ENCODE data around the gene NABP1. TPM values are rescaled to one million over a fixed set of nuclear protein-coding genes. Genes with fewer than 3 reads are reported as not detected.

Gene NABP1
- total RNA-seq, 2 experiments from 2014 or later, result 73.5 to 73.7 TPM

DNA sequence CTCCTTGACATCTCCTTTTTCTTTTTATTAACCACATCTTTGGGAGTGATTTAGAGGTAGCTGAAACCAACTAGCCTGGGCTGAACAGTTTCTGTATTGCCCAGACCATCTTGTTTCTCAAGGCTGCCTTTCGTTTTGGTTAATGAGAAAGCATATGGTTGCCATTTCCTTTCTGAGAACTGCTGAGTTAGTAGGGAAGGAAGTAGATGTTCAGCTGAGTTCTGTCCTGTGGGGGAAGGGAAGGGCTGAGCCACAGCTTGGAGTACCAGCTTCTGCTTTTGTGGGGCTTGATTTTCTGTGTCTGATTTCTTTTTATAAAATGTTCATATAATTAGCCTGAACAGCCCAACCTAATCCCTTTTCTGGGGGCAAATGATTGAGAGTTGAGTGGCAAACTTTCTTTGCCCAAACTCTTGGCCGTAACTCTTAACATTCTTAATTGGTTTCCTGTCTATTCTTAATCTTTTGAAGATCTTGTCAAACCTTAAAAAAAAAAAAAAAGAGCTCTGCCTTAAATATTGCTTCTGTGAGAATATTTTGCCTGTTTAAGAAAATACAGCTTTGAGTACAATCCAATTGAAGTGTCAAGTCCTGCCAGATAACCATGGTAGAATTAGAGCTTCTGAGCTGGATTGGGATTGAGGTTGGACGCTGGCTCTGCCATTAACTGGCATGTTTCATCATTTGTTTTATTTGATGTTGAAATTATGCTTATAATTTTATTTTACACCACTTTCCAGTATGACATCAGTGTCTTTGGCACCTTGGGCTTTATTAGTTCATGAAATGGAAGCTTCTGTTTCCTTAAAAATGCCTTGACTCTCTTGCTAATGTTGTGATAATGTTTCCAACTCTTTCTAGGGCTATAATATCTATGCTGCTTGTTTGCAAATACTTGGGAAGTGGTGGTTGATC is 1.9 kb upstream of the NABP1 start:
- H3K4me1 Mint-ChIP-seq, result peaks cover 38% of the 10 kb centered on the region
- CTCF ChIA-PET, result interaction anchor here (0.7 to 3.3 kb wide), 12 partner anchors 8 to 561 kb away, joined by 3 to 13 read pairs (median 4); no protein-coding TSS in a partner anchor

DNA sequence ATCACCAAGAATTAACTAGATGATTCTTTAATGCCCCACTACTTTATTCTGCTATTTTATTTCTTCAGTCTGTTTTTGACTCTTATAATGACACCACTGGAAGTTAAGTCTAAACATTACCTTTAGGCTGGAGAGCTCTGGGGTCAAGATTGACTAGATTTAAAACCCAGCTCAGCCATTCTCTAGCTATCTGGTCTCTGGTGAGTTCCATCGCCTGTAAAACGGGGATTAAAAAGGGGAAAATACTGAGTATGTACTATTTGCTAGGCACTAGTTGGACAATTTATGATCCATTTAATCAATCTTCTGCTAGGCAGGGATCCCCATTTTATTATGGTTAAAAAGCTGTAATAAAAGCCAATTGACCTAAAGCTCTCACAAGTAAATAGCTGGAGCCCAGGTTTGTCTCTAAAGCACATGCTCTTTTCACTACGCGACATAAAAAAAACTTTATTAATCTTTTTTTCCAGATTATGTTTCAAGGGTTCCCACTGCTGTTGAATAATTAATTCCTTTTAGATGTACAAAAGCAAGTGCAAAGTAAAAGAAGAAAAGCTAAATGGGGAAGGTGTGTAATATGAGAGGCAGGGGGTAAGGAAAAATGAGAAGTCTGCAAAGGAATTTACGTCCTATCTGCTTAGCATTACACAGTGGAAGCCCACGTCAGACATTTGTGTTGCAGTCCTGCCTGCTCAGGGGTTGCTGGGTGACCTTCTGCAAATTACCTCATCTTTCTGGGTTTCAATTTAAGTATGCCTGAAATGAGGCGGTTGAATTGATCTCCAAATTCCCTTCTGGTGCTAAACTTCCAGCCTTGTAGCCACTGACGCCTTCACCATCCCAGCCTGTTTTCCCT is 918 bp upstream of the NABP1 start:
- Mint-ChIP-seq H3K27me3 (no peaks in the 10 kb centered on the region), H3K4me3 (peak overlapping the region; percentile 88), H3K36me3 (ENCODE audit: low read depth) (peaks cover 38% of the 10 kb centered on the region), H3K27ac (peak overlapping the region; percentile 98), H3K9me3 (peaks cover 4% of the 10 kb centered on the region), H3K4me1 (peaks cover 46% of the 10 kb centered on the region)
- ChIA-PET POLR2A (interaction anchor here (0.8 to 8.4 kb wide), 60 partner anchors 8 to 1029 kb away, joined by 3 to 298 read pairs (median 6); partner anchors contain the start of genes GLS, STAT1 and STAT4), CTCF (interaction anchor here (0.7 to 3.3 kb wide), 13 partner anchors 9 to 562 kb away, joined by 3 to 13 read pairs (median 4); no protein-coding TSS in a partner anchor)
- peak; percentile 59 for DNase-seq

More for the DNA sequence above, 1.9 kb upstream of the NABP1 start:
- Mint-ChIP-seq H3K36me3 (ENCODE audit: low read depth) (peaks cover 29% of the 10 kb centered on the region), H3K27me3 (no peaks in the 10 kb centered on the region), H3K4me3 (peak overlapping the region; percentile 88), H3K27ac (peak overlapping the region; percentile 98), H3K9me3 (peaks cover 4% of the 10 kb centered on the region)
- peak; percentile 78 for DNase-seq
- POLR2A ChIA-PET, result interaction anchor here (0.7 to 8.4 kb wide), 41 partner anchors 9 to 1028 kb away, joined by 3 to 298 read pairs (median 7); partner anchors contain the start of genes GLS and STAT4

DNA sequence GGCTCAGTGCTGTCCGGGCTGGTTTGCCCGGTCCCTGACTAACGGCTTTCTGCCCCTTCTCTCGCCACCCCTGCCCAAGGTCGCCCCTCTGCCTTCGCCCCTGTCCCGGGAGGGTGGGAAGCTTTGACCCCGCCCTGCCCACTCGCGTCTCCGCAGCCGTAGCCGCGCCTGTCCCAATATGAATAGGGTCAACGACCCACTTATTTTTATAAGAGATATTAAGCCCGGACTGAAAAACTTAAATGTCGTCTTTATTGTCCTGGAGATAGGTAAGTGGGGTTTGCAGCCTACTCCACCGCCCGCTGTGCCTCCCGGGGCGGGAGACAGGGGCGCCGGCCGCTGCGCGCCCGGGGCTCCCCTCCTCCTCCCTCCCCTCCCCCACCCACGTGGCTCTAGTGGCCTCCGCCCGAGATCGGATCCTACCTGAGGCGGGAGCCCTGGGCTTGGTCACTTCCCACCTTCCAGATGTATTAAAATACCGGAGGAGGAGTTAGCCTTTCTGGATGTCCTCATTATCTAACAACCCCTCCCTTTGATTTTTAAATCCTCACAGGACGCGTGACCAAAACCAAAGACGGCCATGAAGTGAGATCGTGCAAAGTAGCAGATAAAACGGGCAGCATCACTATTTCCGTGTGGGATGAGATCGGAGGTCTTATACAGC is 633 bp downstream of the NABP1 start:
- ChIA-PET CTCF (interaction anchor here (0.8 to 3.3 kb wide), 4 partner anchors 18 to 112 kb away, joined by 3 to 10 read pairs (median 6); no protein-coding TSS in a partner anchor), POLR2A (interaction anchor here (0.7 to 8.4 kb wide), 38 partner anchors 7 to 797 kb away, joined by 3 to 298 read pairs (median 8); partner anchors contain the start of genes GLS, STAT1 and STAT4)
- Mint-ChIP-seq H3K27me3 (no peaks in the 10 kb centered on the region), H3K9me3 (no peaks in the 10 kb centered on the region), H3K36me3 (ENCODE audit: low read depth) (peaks cover 45% of the 10 kb centered on the region), H3K27ac (peak overlapping the region; percentile 98), H3K4me3 (peak overlapping the region; percentile 88), H3K4me1 (peaks cover 56% of the 10 kb centered on the region)
- DNase-seq, result peak; percentile 69

DNA sequence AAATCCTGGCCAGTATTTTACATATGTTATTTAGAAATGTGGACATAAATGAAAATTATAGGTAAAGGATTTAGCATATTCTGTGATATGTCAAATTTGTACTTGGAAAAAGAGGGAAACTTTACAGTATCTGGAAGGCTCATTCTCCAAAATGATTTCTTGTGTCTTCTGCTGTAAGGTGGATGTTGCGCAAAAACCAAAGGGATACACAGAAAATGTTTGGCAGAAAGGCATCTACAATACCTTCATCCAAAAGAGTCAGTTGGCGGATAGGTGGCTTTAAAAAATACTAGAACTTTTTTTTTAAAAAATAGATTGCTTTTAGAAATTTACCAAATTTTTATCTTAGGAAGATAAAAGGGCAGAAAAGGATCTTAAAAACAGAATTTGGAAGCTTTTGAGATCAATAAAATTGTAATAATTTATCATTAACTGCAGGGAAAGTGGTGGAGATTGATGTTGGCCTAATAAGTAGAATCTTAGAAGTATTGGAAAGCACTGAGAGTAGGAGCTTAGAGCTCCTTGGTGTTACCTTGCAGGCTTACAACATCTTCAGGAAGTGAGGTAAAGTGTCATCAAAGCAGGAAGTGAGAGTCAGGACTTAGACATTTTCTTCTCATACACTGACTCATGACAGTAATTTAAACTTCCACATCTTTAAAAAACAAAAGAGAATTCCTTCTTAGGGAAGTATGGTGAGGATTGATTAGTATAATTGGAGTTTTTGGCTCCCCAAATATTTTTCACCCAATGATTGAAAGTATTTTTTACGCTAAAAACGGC is 2.1 kb downstream of the NABP1 start:
- no peak for DNase-seq
- POLR2A ChIA-PET, result interaction anchor here (0.7 to 8.4 kb wide), 13 partner anchors 9 to 615 kb away, joined by 3 to 298 read pairs (median 25); no protein-coding TSS in a partner anchor
- no peaks in the 10 kb centered on the region for H3K27me3 Mint-ChIP-seq
- H3K4me3 Mint-ChIP-seq, result peak overlapping the region; percentile 88
- no peaks in the 10 kb centered on the region for H3K9me3 Mint-ChIP-seq
- H3K4me1 Mint-ChIP-seq, result peaks cover 57% of the 10 kb centered on the region
- H3K27ac Mint-ChIP-seq, result peak overlapping the region; percentile 98
- CTCF ChIA-PET, result interaction anchor here (0.9 to 3.4 kb wide), 3 partner anchors 109 to 115 kb away, joined by 3 to 21 read pairs (median 4); no protein-coding TSS in a partner anchor
- peaks cover 54% of the 10 kb centered on the region for H3K36me3 Mint-ChIP-seq (ENCODE audit: low read depth)

DNA sequence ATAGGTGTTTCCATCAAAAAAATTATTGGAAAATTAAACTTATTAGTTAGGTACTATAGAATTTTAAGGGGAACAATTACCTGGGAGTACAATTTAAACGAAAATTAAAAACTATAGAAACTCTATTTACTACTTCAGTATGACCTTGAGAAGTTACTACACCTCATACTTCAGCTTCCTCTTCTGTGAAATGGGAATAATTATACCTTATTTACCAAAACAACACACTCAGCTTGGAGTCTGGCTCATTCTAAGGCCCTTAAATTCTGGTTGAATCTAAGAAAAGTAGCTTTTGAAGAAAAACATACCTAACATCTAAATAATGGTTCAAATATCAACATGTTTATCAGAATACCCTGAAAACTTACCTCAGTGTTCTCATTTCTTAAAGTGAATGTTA is 2.7 kb downstream of the NABP1 start:
- Mint-ChIP-seq H3K27me3 (no peaks in the 10 kb centered on the region), H3K9me3 (no peaks in the 10 kb centered on the region), H3K27ac (peak overlapping the region; percentile 98), H3K36me3 (ENCODE audit: low read depth) (peaks cover 60% of the 10 kb centered on the region), H3K4me3 (peak overlapping the region; percentile 88), H3K4me1 (peaks cover 52% of the 10 kb centered on the region)
- ChIA-PET POLR2A (interaction anchor here (1.3 to 8.4 kb wide), 8 partner anchors 8 to 109 kb away, joined by 3 to 298 read pairs (median 85); no protein-coding TSS in a partner anchor), CTCF (interaction anchor here (0.9 to 3.4 kb wide), 2 partner anchors 110 to 114 kb away, joined by 4 to 21 read pairs; no protein-coding TSS in a partner anchor)
- no peak for DNase-seq

DNA sequence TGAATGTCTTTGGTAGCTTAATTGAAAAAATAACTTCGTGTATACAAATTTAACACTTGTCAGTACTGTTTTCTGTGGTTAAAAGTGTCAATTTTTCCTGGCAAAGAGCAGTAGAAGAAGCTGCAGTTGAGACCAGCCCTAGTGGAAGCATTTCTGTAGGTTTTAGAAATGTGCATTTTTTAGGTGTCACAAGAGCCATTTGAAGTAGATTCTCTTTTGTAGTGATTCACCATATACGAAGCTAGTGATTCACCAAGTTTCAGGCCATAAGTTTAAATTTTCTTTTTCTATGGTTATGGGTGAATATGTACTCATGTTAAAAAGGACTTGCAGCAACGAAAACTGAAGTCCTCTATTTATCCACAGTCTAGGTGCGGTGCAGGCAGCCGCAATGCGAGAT is 4.2 kb downstream of the NABP1 start:
- Mint-ChIP-seq H3K4me1 (peaks cover 50% of the 10 kb centered on the region), H3K9me3 (no peaks in the 10 kb centered on the region), H3K27ac (no peak overlapping the region), H3K36me3 (ENCODE audit: low read depth) (peaks cover 75% of the 10 kb centered on the region), H3K27me3 (no peaks in the 10 kb centered on the region), H3K4me3 (peak overlapping the region; percentile 22)
- POLR2A ChIA-PET, result interaction anchor here (1.7 to 8.4 kb wide), 4 partner anchors 44 to 111 kb away, joined by 9 to 176 read pairs (median 121); no protein-coding TSS in a partner anchor
- DNase-seq, result no peak
- CTCF ChIA-PET, result interaction anchor here (1.2 to 3.4 kb wide), 4 partner anchors 9 to 111 kb away, joined by 3 to 21 read pairs (median 4); no protein-coding TSS in a partner anchor

DNA sequence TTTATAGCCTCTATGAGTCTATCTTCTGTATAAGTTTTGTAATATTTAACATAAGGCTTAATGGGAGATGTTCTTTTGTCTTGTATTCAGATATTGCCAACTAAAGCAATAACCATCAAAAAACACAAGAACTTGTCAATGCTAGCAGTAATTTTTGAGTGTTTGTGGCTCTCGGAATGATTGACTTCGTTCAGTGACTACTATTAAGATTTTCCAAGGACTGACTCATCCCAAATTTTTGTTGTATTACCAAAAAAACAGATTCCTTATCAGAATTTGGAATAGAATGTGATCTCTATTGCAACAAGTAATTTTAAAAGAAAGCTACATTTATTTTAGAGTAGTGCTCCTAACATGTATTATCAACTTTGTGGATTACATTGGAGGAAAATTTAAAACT is 8.1 kb downstream of the NABP1 start:
- H3K36me3 Mint-ChIP-seq (ENCODE audit: low read depth), result peaks cover 68% of the 10 kb centered on the region
- no peaks in the 10 kb centered on the region for H3K9me3 Mint-ChIP-seq
- ChIA-PET CTCF (interaction anchor here (0.7 to 1.6 kb wide), 2 partner anchors 10 to 119 kb away, joined by 4 to 5 read pairs; no protein-coding TSS in a partner anchor), POLR2A (interaction anchor here (3.7 kb wide), 1 partner anchor 10 kb away, joined by 32 read pairs; the partner anchor contains the start of gene NABP1)
- no peak overlapping the region for H3K27ac Mint-ChIP-seq
- H3K27me3 Mint-ChIP-seq, result no peaks in the 10 kb centered on the region
- H3K4me1 Mint-ChIP-seq, result peaks cover 54% of the 10 kb centered on the region
- H3K4me3 Mint-ChIP-seq, result no peak overlapping the region
- DNase-seq, result no peak

DNA sequence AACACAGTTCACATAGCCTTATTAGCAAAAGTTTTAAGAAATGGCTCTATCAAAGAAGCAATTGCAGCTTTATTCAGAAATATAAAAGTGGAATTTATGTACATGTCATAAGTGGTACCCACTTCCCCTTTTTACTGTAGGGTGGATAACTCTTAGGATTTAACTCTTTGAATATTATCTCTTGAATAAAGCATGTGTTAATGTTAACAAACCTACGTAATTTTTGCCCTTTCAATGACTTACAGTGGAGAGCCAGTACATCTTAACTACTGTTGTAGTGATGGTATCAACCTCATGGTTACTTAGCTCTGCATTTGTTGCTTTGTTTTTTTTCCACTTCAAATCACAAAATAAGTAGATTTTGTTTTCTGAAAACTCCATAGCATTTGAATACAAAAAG is 8.8 kb downstream of the NABP1 start:
- Mint-ChIP-seq H3K36me3 (ENCODE audit: low read depth) (peaks cover 62% of the 10 kb centered on the region), H3K4me3 (no peak overlapping the region), H3K27ac (no peak overlapping the region), H3K9me3 (no peaks in the 10 kb centered on the region), H3K27me3 (no peaks in the 10 kb centered on the region), H3K4me1 (peaks cover 49% of the 10 kb centered on the region)
- no peak for DNase-seq
- ChIA-PET POLR2A (interaction anchor here (3.7 kb wide), 1 partner anchor 11 kb away, joined by 32 read pairs; the partner anchor contains the start of gene NABP1), CTCF (interaction anchor here (1.6 kb wide), 1 partner anchor 11 kb away, joined by 5 read pairs; no protein-coding TSS in a partner anchor)

DNA sequence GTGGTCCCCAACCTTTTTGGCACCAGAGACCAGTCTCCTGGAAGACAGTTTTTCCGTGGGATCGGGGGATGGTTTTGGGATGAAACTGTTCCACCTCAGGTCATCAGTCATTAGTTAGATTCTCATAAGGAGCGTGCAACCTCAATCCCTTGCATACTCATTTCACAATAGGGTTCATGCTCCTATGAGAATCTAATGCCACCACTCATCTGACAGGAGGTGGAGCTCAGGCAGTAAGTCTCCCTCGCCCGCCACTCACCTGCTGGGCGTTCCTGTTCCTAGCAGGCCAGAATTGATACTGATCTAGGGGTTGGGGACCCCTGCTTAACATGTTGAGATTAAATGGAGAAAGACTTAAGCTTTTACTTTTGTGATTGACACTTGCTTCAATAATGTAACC is 9.9 kb downstream of the NABP1 start:
- ChIA-PET CTCF (interaction anchor here (0.8 to 2.4 kb wide), 5 partner anchors 9 to 132 kb away, joined by 3 to 9 read pairs (median 3); no protein-coding TSS in a partner anchor), POLR2A (interaction anchor here (1.1 to 2.8 kb wide), 4 partner anchors 9 to 119 kb away, joined by 3 to 21 read pairs (median 6); partner anchors contain the start of gene NABP1)
- H3K9me3 Mint-ChIP-seq, result no peaks in the 10 kb centered on the region
- H3K27ac Mint-ChIP-seq, result no peak overlapping the region
- H3K4me3 Mint-ChIP-seq, result no peak overlapping the region
- no peaks in the 10 kb centered on the region for H3K27me3 Mint-ChIP-seq
- no peak for DNase-seq
- H3K4me1 Mint-ChIP-seq, result peaks cover 38% of the 10 kb centered on the region
- peaks cover 50% of the 10 kb centered on the region for H3K36me3 Mint-ChIP-seq (ENCODE audit: low read depth)

DNA sequence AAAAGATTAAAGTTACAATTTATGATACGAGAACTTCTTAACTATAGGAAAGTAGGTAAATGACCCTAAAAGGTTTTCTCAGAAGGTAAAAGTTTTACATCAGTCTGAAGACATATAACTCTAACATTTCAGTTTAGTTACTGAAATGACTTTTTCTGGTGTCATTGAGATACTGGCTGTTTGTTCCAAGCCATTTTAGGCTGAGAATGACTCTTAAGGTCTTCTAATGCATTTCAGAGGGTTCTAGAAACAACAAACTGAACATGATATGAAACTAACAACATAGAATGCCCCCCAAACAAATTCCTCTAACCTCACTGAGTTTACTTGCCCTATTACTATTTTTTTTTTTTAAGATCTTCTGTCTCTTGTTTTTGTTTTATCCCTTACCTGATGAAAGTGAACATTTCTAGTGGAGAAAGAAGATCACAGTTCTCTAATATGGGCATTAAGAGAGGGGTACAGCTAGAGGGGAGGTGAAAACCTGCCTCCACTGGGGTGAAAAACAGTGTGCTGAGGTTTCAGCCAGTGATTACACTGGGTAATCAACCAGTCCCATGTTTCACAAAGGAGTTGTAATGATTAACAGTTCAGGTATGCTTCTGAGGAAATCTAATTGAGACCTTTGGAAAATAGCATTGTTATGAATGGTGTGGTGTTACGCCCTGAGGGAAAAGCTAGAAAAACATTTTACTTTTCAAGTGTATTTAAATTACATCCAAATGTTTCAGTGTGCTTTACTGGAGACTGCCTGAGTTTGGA is 11.2 kb downstream of the NABP1 start:
- Mint-ChIP-seq H3K36me3 (ENCODE audit: low read depth) (peaks cover 45% of the 10 kb centered on the region), H3K27me3 (no peaks in the 10 kb centered on the region), H3K9me3 (no peaks in the 10 kb centered on the region), H3K4me3 (no peak overlapping the region), H3K4me1 (peaks cover 31% of the 10 kb centered on the region), H3K27ac (no peak overlapping the region)
- ChIA-PET CTCF (interaction anchor here (0.6 to 2.4 kb wide), 4 partner anchors 110 to 133 kb away, joined by 3 to 9 read pairs (median 3); no protein-coding TSS in a partner anchor), POLR2A (interaction anchor here (1.1 to 2.8 kb wide), 4 partner anchors 8 to 120 kb away, joined by 3 to 21 read pairs (median 6); partner anchors contain the start of gene NABP1)
- DNase-seq, result no peak

Measured in activated CD4-positive, alpha-beta memory T cell treated with anti-CD3 and anti-CD28 coated beads, Interleukin-2, amount 10 ng/mL, durations not matched to agents 7 days and 5 days (primary cell).